ENCODE results near the gene PCSK6.

- TF ChIP-seq CTCF (IDR thresholded peaks at IDR 0.05; ENCODE audit: insufficient read depth, low read length) (no peak), REST (IDR thresholded peaks at IDR 0.05; ENCODE audit: insufficient replicate concordance, low read depth) (no peak), GABPA (IDR thresholded peaks at IDR 0.05; ENCODE audit: low read depth) (no peak), POLR2AphosphoS5 (IDR thresholded peaks at IDR 0.05; ENCODE audit: low read depth) (no peak)
Observed at GRCh38 chr15:101286471-101287114, 202.9 kb downstream of the PCSK6 start.

Data from HL-60 (cell line).